T-helper 17 cell (primary cell): ENCODE measurements around the gene XXYLT1. TPM values are rescaled to one million over a fixed set of nuclear protein-coding genes. Genes with fewer than 3 reads are reported as not detected.
"Not testable (repeated sequence)": the region's sequence is repeated elsewhere in the genome, so short reads cannot be mapped to it uniquely, and the experiment has no call there.

Source experiments
- ATAC-seq: fragments of 150-1000 bp; cut with Tn5 transposase; 2 replicates; pipeline ENCODE4 v1.10.0; 2021; ENCODE audit warnings: mild to moderate bottlenecking, moderate library complexity
- DNase-seq, 3 donors: peaks; one replicate each; pipeline versions ENCODE4 v3.0.0 to v3.0.0-alpha.2; 2020 to 2021
- H3K9me3 ChIP-seq: one replicate; pipeline ENCODE4 v1.7.0; 2013; ENCODE audit warnings: low read length, mild to moderate bottlenecking; ENCODE audit not compliant: control insufficient read depth, poor library complexity, severe bottlenecking
- H3K27ac Mint-ChIP-seq: one replicate; pipeline ENCODE4 v1.8.0; 2022; ENCODE audit warnings: mild to moderate bottlenecking, moderate library complexity, mixed read lengths
- H3K27me3 Mint-ChIP-seq: one replicate; pipeline ENCODE4 v1.8.0; 2022; ENCODE audit warnings: mixed read lengths
- H3K36me3 Mint-ChIP-seq: one replicate; pipeline ENCODE4 v1.8.0; 2022; ENCODE audit warnings: low read depth, mixed read lengths
- H3K4me1 Mint-ChIP-seq: one replicate; pipeline ENCODE4 v1.8.0; 2022; ENCODE audit warnings: mild to moderate bottlenecking, mixed read lengths
- H3K4me3 Mint-ChIP-seq: one replicate; pipeline ENCODE4 v1.8.0; 2022; ENCODE audit warnings: mild to moderate bottlenecking, moderate library complexity, mixed read lengths
- total RNA-seq, 4 donors: library from RNA in 2 of 4; stranded (reverse) in 2 of 4; gene quantifications; one replicate each; pipeline ENCODE4 v1.2.3 and lab custom pipeline; 2022 to 2026

XXYLT1 gene
- total RNA-seq, 2 donors from 2014 or later, result 7.6 to 7.7 TPM

GRCh38 chr3:195059471-195060216 lies 211.3 kb downstream of the XXYLT1 start:
- no peaks in the 10 kb centered on the region for H3K9me3 ChIP-seq
- H3K4me1 Mint-ChIP-seq, result no peaks in the 10 kb centered on the region
- ATAC-seq (no peak), DNase-seq (peak in 1 of 3 donors; percentile 3)
- H3K4me3 Mint-ChIP-seq, result no peak overlapping the region
- peaks cover 46% of the 10 kb centered on the region for H3K27me3 Mint-ChIP-seq
- H3K27ac Mint-ChIP-seq, result no peak overlapping the region
- no peaks in the 10 kb centered on the region for H3K36me3 Mint-ChIP-seq

- no peak for ATAC-seq
- peak in 1 of 3 donors; percentile 2 for DNase-seq
- Mint-ChIP-seq H3K36me3 (no peaks in the 10 kb centered on the region), H3K27ac (peak overlapping the region; percentile 21), H3K4me1 (no peaks in the 10 kb centered on the region), H3K4me3 (no peak overlapping the region), H3K27me3 (peaks cover 53% of the 10 kb centered on the region)
- H3K9me3 ChIP-seq, result no peaks in the 10 kb centered on the region
These were observed 212.0 kb downstream of the XXYLT1 start for GRCh38 chr3:195059006-195059350.

GRCh38 chr3:195058336-195059005 lies 212.5 kb downstream of the XXYLT1 start:
- H3K9me3 ChIP-seq, result no peaks in the 10 kb centered on the region
- ATAC-seq (no peak), DNase-seq (peak in 1 of 3 donors; percentile 9)
- Mint-ChIP-seq H3K27ac (peak overlapping the region; percentile 21), H3K4me3 (no peak overlapping the region), H3K4me1 (no peaks in the 10 kb centered on the region), H3K27me3 (peaks cover 55% of the 10 kb centered on the region), H3K36me3 (no peaks in the 10 kb centered on the region)

DNA sequence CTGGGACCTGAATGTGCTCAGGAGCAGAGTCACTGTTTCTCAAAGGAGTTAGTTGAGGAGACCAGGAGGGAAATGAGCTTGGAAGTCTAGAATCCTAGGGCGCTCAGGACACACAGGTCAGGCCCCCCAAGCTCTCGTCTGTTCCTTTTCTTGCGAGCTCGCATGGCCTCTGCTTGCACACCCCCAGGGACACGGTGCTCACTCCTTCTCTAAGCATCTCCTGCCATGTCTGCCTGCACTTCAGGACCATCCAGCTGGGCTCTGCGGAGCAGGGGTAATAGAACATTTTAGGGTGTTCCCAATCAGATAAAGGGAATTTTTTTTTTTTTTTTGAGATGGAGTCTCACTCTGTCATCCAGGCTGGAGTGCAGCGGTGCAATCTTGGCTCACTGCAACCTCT lies 213.2 kb downstream of the XXYLT1 start:
- ATAC-seq (no peak), DNase-seq (no peak)
- Mint-ChIP-seq H3K4me1 (no peaks in the 10 kb centered on the region), H3K36me3 (no peaks in the 10 kb centered on the region), H3K27me3 (peaks cover 61% of the 10 kb centered on the region), H3K4me3 (no peak overlapping the region), H3K27ac (no peak overlapping the region)
- H3K9me3 ChIP-seq, result no peaks in the 10 kb centered on the region

DNA sequence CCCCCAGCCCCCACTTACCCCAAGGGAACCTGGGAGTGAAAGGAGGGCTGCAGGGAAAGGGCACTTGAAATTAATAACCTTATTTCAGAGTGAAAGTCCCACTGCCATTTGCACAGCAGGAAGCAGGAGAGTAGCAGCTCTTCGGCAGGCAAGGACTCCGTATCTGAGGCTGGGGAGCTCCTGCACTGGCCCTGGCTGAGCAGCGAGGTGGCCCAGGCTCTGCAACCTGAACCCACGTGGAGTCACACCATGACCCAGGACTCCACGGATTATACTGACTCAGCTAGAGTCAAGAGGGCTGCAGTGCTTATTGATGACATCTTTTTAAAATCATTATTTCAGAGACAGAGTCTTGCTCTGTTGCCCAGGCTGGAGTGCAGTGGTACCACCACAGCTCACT lies 214.5 kb downstream of the XXYLT1 start:
- no peak overlapping the region for H3K27ac Mint-ChIP-seq
- H3K9me3 ChIP-seq, result no peaks in the 10 kb centered on the region
- H3K36me3 Mint-ChIP-seq, result no peaks in the 10 kb centered on the region
- H3K27me3 Mint-ChIP-seq, result peaks cover 51% of the 10 kb centered on the region
- H3K4me1 Mint-ChIP-seq, result no peaks in the 10 kb centered on the region
- ATAC-seq (no peak), DNase-seq (no peak)
- H3K4me3 Mint-ChIP-seq, result no peak overlapping the region

DNA sequence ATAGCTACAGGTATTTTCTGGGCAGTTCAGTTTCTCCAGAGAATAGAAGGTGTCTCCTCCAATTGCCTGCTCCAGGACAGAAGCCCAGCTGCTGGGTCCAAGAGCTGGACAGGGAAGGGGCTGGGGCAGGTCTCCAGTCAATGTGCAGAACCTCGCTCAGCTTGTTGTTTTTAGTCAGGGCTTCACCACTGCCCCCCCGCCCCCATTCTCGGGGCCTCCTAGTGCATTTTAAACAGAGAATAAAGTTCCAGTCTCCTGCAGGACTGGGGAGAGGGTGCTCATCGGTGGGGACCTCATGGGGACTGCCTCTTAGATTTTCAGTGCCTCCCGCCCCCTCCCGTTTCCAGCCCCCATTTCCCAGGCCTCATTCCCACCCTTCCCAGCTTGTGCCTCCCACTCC lies 216.6 kb downstream of the XXYLT1 start:
- Mint-ChIP-seq H3K27ac (no peak overlapping the region), H3K36me3 (no peaks in the 10 kb centered on the region), H3K4me3 (no peak overlapping the region), H3K27me3 (peaks cover 41% of the 10 kb centered on the region), H3K4me1 (no peaks in the 10 kb centered on the region)
- H3K9me3 ChIP-seq, result no peaks in the 10 kb centered on the region
- DNase-seq (no peak), ATAC-seq (no peak)

GRCh38 chr3:195052939-195053338 lies 218.0 kb downstream of the XXYLT1 start:
- no peak for DNase-seq
- Mint-ChIP-seq H3K27me3 (peaks cover 31% of the 10 kb centered on the region), H3K27ac (no peak overlapping the region), H3K4me3 (no peak overlapping the region), H3K4me1 (no peaks in the 10 kb centered on the region), H3K36me3 (no peaks in the 10 kb centered on the region)
- H3K9me3 ChIP-seq, result no peaks in the 10 kb centered on the region
- no peak for ATAC-seq

DNA sequence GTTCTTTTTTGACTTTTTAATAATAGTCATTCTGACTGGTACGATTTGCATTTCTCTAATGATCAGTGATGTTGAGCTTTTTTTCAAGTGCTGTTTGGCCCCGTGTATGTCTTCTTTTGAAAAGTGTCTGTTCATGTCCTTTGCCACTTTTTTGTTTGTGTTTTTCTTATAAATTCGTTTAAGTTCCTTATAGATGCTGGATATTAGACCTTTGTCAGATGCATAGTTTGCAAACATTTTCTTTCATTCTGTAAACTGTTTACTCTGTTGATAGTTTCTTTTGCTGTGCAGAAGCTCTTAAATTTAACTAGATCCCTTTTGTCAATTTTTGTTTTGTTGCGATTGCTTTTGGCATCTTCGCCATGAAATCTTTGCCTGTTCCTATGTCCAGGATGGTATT lies 220.7 kb downstream of the XXYLT1 start:
- H3K36me3 Mint-ChIP-seq, DNase-seq, H3K4me1 Mint-ChIP-seq, H3K27ac Mint-ChIP-seq, ATAC-seq, H3K4me3 Mint-ChIP-seq, H3K9me3 ChIP-seq: not testable (repeated sequence)
- H3K27me3 Mint-ChIP-seq, result peaks cover 21% of the 10 kb centered on the region

GRCh38 chr3:195048059-195048905 lies 222.7 kb downstream of the XXYLT1 start:
- Mint-ChIP-seq H3K4me3 (no peak overlapping the region), H3K27me3 (peaks cover 5% of the 10 kb centered on the region), H3K27ac (no peak overlapping the region), H3K36me3 (no peaks in the 10 kb centered on the region), H3K4me1 (peaks cover 2% of the 10 kb centered on the region)
- DNase-seq (no peak), ATAC-seq (no peak)
- no peaks in the 10 kb centered on the region for H3K9me3 ChIP-seq

DNA sequence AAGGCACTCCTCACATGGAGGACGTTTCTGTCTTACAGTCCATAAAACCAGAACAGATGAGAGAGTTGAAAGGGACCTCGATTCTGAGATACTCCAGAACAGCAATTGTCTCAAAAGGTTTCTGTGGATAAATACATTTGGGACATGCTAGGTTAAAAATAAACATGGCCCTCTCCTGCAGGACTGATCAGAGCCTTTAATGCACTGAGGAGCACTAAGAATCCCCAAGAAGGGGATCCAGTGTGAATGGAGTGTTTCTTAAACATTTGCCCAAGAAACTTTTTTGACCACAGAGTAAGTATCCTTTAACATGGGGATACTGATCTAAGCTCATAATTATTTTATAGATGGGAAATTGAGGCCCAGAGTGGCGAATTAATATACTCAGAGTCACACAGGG lies 223.4 kb downstream of the XXYLT1 start:
- Mint-ChIP-seq H3K27me3 (peaks cover 2% of the 10 kb centered on the region), H3K27ac (no peak overlapping the region), H3K36me3 (no peaks in the 10 kb centered on the region), H3K4me3 (no peak overlapping the region), H3K4me1 (peaks cover 2% of the 10 kb centered on the region)
- ATAC-seq (no peak), DNase-seq (no peak)
- H3K9me3 ChIP-seq, result no peaks in the 10 kb centered on the region

DNA sequence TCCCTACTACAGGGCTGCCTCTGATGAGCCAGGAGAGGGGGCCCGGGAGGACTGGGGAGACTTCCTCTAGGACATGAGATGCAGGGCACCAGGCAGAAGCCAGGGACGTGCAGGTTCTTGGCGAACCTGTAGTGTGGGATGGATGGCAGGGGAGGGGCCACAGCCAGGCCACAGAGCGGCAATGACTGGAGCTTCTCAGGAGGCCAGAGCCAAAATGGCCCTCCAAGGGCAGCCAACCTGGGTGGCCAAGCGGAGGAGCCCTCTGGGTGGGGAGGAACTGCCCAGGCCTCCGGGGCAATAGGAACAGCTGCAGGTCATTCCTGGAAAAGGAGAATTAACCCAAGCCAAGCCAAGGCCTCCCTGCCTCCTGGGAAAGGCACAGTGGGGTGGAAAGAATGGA lies 224.5 kb downstream of the XXYLT1 start:
- peaks cover 5% of the 10 kb centered on the region for H3K27me3 Mint-ChIP-seq
- no peaks in the 10 kb centered on the region for H3K9me3 ChIP-seq
- peaks cover 2% of the 10 kb centered on the region for H3K4me1 Mint-ChIP-seq
- H3K27ac Mint-ChIP-seq, result no peak overlapping the region
- H3K36me3 Mint-ChIP-seq, result no peaks in the 10 kb centered on the region
- DNase-seq (no peak), ATAC-seq (no peak)
- H3K4me3 Mint-ChIP-seq, result no peak overlapping the region

DNA sequence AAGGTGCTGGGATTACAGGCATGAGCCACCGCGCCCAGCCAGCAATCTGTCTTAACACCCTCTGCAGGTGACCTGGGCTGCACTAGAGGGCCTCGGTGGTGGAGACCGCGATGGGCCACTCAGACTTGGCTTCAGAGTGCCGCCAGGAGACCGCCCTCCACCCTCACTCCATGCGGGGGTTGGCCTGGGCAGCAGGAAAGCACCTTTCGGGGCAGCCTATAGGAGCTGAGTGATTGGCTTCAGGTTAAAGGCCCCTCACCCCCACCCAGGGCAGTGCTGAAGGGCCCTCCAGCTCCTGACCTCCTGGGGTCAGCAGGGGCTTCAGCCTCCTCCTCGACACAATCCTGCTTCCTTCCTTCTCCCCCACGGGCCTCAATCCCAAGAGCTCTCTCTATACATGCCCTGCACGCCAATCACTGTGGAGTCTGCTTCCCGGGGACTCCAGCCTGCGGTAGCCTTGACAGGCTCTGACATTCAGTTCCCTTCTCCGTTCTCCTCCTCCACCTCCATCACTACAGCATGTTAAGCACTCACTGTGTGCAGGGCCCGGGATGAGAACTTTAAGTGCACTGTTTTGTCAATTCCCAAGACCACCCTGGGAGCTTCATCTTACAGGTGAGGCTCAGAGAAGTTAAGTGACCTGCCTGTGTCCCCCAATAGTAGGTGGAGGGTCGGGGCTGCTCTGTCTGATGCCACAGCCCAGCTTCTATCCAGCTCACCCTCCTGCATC lies 225.3 kb downstream of the XXYLT1 start:
- Mint-ChIP-seq H3K27me3 (peaks cover 5% of the 10 kb centered on the region), H3K27ac (no peak overlapping the region), H3K4me3 (no peak overlapping the region), H3K36me3 (no peaks in the 10 kb centered on the region), H3K4me1 (peaks cover 2% of the 10 kb centered on the region)
- no peak for DNase-seq
- no peaks in the 10 kb centered on the region for H3K9me3 ChIP-seq
- no peak for ATAC-seq

DNA sequence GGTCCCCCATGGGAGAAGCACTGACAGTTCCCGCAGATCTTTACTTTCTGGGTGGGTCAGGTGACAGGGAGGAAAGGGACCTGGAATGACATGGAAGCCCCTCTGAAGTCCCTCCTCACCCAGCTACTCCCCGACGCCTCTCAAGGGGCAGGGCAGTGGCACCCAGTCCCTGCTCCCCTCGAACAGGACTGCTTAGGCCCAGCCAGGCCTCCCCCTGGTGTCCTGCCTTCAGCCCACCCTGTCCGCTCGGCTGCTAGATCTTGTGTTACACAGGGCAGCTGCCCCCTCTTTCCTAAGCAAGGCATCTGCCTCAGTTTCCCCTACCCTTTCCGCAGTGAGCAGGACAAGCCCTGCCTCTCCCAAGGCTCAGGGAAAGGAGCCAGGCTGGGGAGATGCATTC lies 226.5 kb downstream of the XXYLT1 start:
- H3K4me3 Mint-ChIP-seq, result no peak overlapping the region
- H3K4me1 Mint-ChIP-seq, result peaks cover 4% of the 10 kb centered on the region
- H3K27me3 Mint-ChIP-seq, result peaks cover 8% of the 10 kb centered on the region
- ATAC-seq, result no peak
- H3K9me3 ChIP-seq, result no peaks in the 10 kb centered on the region
- DNase-seq, result no peak
- H3K27ac Mint-ChIP-seq, result no peak overlapping the region
- H3K36me3 Mint-ChIP-seq, result no peaks in the 10 kb centered on the region
